H1 (cell line): Measurements from ENCODE around the gene CPZ. TPM values are rescaled to one million over a fixed set of nuclear protein-coding genes. Genes with fewer than 3 reads are reported as not detected.

ENCODE experiments used
- CTCF ChIA-PET: fragments of 300-600 bp; sonication (Branson Sonifier 250); formaldehyde crosslinking; loops from one replicate; lab custom pipeline; 2021; ENCODE audit not compliant: partially characterized antibody; lab: Charles Lee
- POLR2A ChIA-PET: fragments of 300-600 bp; sonication (Branson Sonifier 250); formaldehyde crosslinking; loops from one replicate; lab custom pipeline; 2021; ENCODE audit warnings: inconsistent platforms; ENCODE audit not compliant: partially characterized antibody; lab: Charles Lee
- DNase-seq, 2 experiments: peaks; one replicate each; pipeline versions ENCODE4 v3.0.0 to v3.0.0-alpha.2; 2010 to 2022; ENCODE audit warnings: low spot score in 2 of 2, low read depth in 1 of 2, mixed read lengths in 1 of 2
- FAIRE-seq: peaks from 2 replicates; lab custom pipeline; 2011; peaks lifted over from hg19 to GRCh38; lab: Jason Lieb, UNC
- H2AFZ ChIP-seq: 2 replicates; pipeline ENCODE4 v1.8.1; 2012; ENCODE audit warnings: low read length, inconsistent platforms
- H2AK5ac ChIP-seq: 2 replicates; pipeline ENCODE4 v1.6.1; 2013; ENCODE audit warnings: low read depth, low read length
- H2BK120ac ChIP-seq: replicated peaks from 2 replicates; pipeline ENCODE3; 2013; ENCODE audit warnings: low read depth, low read length, inconsistent platforms
- H2BK12ac ChIP-seq: 2 replicates; pipeline ENCODE4 v1.6.1; 2013; ENCODE audit warnings: low read depth, low read length
- H2BK15ac ChIP-seq: 2 replicates; pipeline ENCODE4 v1.6.1; 2013; ENCODE audit warnings: low read length
- H2BK20ac ChIP-seq: 2 replicates; pipeline ENCODE4 v1.6.1; 2013; ENCODE audit warnings: low read length
- H2BK5ac ChIP-seq: 2 replicates; pipeline ENCODE4 v1.6.1; 2013; ENCODE audit warnings: low read depth, low read length
- H3K14ac ChIP-seq: 2 replicates; pipeline ENCODE4 v1.6.1; 2013; ENCODE audit warnings: inconsistent platforms; ENCODE audit not compliant: insufficient read length
- H3K18ac ChIP-seq: 2 replicates; pipeline ENCODE4 v1.6.1; 2013; ENCODE audit warnings: low read length; ENCODE audit errors: extremely low read depth
- H3K23ac ChIP-seq: 2 replicates; pipeline ENCODE4 v1.6.1; 2013; ENCODE audit warnings: inconsistent platforms; ENCODE audit not compliant: insufficient read length
- H3K23me2 ChIP-seq: 2 replicates; pipeline ENCODE4 v1.6.1; 2013; ENCODE audit warnings: low read depth, low read length
- H3K27ac ChIP-seq: 2 replicates; pipeline ENCODE4 v1.6.1; 2011; ENCODE audit warnings: low read depth, low read length, inconsistent platforms
- H3K27me3 ChIP-seq, 4 experiments: replicated peaks in 1 of 4; 1 replicate in 1 of 4; 2 replicates in 3 of 4; pipeline versions ENCODE4 v1.6.1 to v1.8.1; 2011 to 2013; ENCODE audit warnings: low read length in 3 of 4, mild to moderate bottlenecking in 3 of 4, inconsistent platforms in 2 of 4, mixed read lengths in 2 of 4, moderate library complexity in 1 of 4; ENCODE audit not compliant: control insufficient read depth in 3 of 4, insufficient read depth in 3 of 4; ENCODE audit errors: extremely low read depth in 1 of 4
- H3K36me3 ChIP-seq, 4 experiments: 2 replicates each; pipeline versions ENCODE4 v1.6.1 to v1.8.1; 2011 to 2013; ENCODE audit warnings: mild to moderate bottlenecking in 4 of 4, low read length in 3 of 4, moderate library complexity in 2 of 4, control low read depth in 1 of 4, inconsistent platforms in 1 of 4; ENCODE audit not compliant: insufficient read depth in 4 of 4, control insufficient read depth in 2 of 4
- H3K4ac ChIP-seq: replicated peaks from 2 replicates; pipeline ENCODE3; 2013; ENCODE audit warnings: low read length, low read depth, mixed read lengths, inconsistent platforms; ENCODE audit not compliant: insufficient read length
- H3K4me1 ChIP-seq, 4 experiments: replicated peaks in 1 of 4; 1 replicate in 1 of 4; 2 replicates in 3 of 4; pipeline versions ENCODE4 v1.6.1 to v1.8.1; 2011 to 2013; ENCODE audit warnings: low read length in 3 of 4, inconsistent platforms in 2 of 4, mixed read lengths in 1 of 4; ENCODE audit not compliant: insufficient read depth in 4 of 4, control insufficient read depth in 3 of 4
- H3K4me2 ChIP-seq, 2 experiments: 2 replicates each; pipeline versions ENCODE4 v1.6.1 to v1.8.1; 2011 to 2013; ENCODE audit warnings: low read depth in 2 of 2, low read length in 2 of 2, control low read depth in 1 of 2, inconsistent platforms in 1 of 2, mild to moderate bottlenecking in 1 of 2; ENCODE audit not compliant: insufficient read depth in 1 of 2
- H3K4me3 ChIP-seq, 4 experiments: fragments of 200-600, 300-600 bp in 1 of 4; sonication (generic), shearing (Covaris generic), sonication (Bioruptor Twin) in 1 of 4; 2 replicates each; pipeline versions ENCODE4 v1.5.1 to v1.8.1; 2011 to 2016; ENCODE audit warnings: low read length in 4 of 4, low read depth in 3 of 4, control low read depth in 2 of 4, inconsistent platforms in 2 of 4, mild to moderate bottlenecking in 2 of 4, mixed read lengths in 1 of 4, moderate library complexity in 1 of 4; ENCODE audit not compliant: insufficient read depth in 2 of 4; ENCODE audit errors: extremely low read depth in 1 of 4
- H3K56ac ChIP-seq: replicated peaks from 2 replicates; pipeline ENCODE3; 2013; ENCODE audit warnings: low read depth, mild to moderate bottlenecking, mixed read lengths, low read length, inconsistent platforms; ENCODE audit not compliant: insufficient read length
- H3K79me1 ChIP-seq: 2 replicates; pipeline ENCODE4 v1.6.1; 2013; ENCODE audit warnings: low read depth, low read length, control low read depth
- H3K79me2 ChIP-seq, 2 experiments: 2 replicates each; pipeline versions ENCODE4 v1.6.1 to v1.8.1; 2012 to 2013; ENCODE audit warnings: low read length in 2 of 2, mild to moderate bottlenecking in 2 of 2, inconsistent platforms in 1 of 2; ENCODE audit not compliant: insufficient read depth in 2 of 2, control insufficient read depth in 1 of 2
- H3K9ac ChIP-seq, 4 experiments: replicated peaks in 1 of 4; 1 replicate in 1 of 4; 2 replicates in 3 of 4; pipeline versions ENCODE4 v1.6.1 to v1.8.1; 2011 to 2013; ENCODE audit warnings: low read depth in 3 of 4, low read length in 3 of 4, control low read depth in 2 of 4, mild to moderate bottlenecking in 2 of 4, moderate library complexity in 2 of 4, inconsistent platforms in 1 of 4; ENCODE audit errors: extremely low read depth in 1 of 4
- H3K9me3 ChIP-seq, 2 experiments: 2 replicates each; pipeline versions ENCODE4 v1.6.1 to v1.8.1; 2012 to 2013; ENCODE audit warnings: mild to moderate bottlenecking in 2 of 2, moderate library complexity in 2 of 2, control low read depth in 1 of 2, inconsistent platforms in 1 of 2, low read depth in 1 of 2, low read length in 1 of 2, mixed read lengths in 1 of 2; ENCODE audit not compliant: insufficient read depth in 2 of 2
- H4K20me1 ChIP-seq, 2 experiments: replicated peaks in 1 of 2; 2 replicates each; pipeline versions ENCODE3 to v1.8.1; 2011 to 2013; ENCODE audit warnings: inconsistent platforms in 2 of 2, low read length in 2 of 2, mild to moderate bottlenecking in 1 of 2; ENCODE audit not compliant: insufficient read depth in 2 of 2, control insufficient read depth in 1 of 2
- H4K5ac ChIP-seq: 2 replicates; pipeline ENCODE4 v1.6.1; 2013; ENCODE audit warnings: low read length, low read depth, mixed read lengths, inconsistent platforms; ENCODE audit not compliant: insufficient read length
- H4K8ac ChIP-seq: 2 replicates; pipeline ENCODE4 v1.8.0; 2013; ENCODE audit warnings: mild to moderate bottlenecking, moderate library complexity, low read length, inconsistent platforms; ENCODE audit not compliant: insufficient read depth; ENCODE audit errors: extremely low read depth
- H4K91ac ChIP-seq: replicated peaks from 2 replicates; pipeline ENCODE3; 2013; ENCODE audit warnings: low read length, mixed read lengths, inconsistent platforms; ENCODE audit not compliant: insufficient read length
- EP300 ChIP-seq, 2 experiments: IDR thresholded peaks; 1 replicate in 1 of 2; 2 replicates in 1 of 2; pipeline ENCODE4 v1.6.1; 2011 to 2012; ENCODE audit warnings: low read depth in 2 of 2, low read length in 2 of 2, mild to moderate bottlenecking in 2 of 2, borderline replicate concordance in 1 of 2, inconsistent platforms in 1 of 2, moderate library complexity in 1 of 2
- POLR2AphosphoS5 ChIP-seq: IDR thresholded peaks from 2 replicates; pipeline ENCODE4 v1.6.1; 2011; ENCODE audit warnings: low read depth, low read length
- WGBS, 2 experiments: shearing (Covaris generic) in 1 of 2; methylation state at CpG; one replicate each; pipeline versions ENCODE4 v1.1.6 to v1.1.7; 2013 to 2015; ENCODE audit warnings: low lambda C conversion rate in 2 of 2, mixed read lengths in 2 of 2, inconsistent platforms in 1 of 2, low coverage in 1 of 2, missing lambda C conversion rate in 1 of 2; ENCODE audit not compliant: insufficient replicate concordance in 2 of 2, insufficient coverage in 1 of 2, insufficient read length in 1 of 2; ENCODE audit errors: extremely low coverage in 1 of 2, missing lambda C conversion rate in 1 of 2; 5-methylcytosine and 5-hydroxymethylcytosine counted together
- polyA plus RNA-seq, 7 experiments: library from polyadenylated mRNA; depleted of rRNA in 3 of 7; stranded (reverse) in 5 of 7; unstranded in 2 of 7; fragments of >200 nt in 5 of 7; fragments of 200-250 nt in 2 of 7; gene quantifications; 1 replicate in 5 of 7; 2 replicates in 1 of 7; 4 replicates in 1 of 7; pipeline versions ENCODE4 v1.2.1 to v1.2.3, GENCODE V29; 2011 to 2013; ENCODE audit warnings: missing spikeins in 2 of 7, mixed read lengths in 2 of 7
- total RNA-seq: library from RNA; stranded (reverse); fragmentation: NEBNext Ultra II Directional; extraction: Animal tissue kit (Norgen Biotek cat#: 25700); gene quantifications from 2 replicates; pipeline ENCODE4 v1.2.1, GENCODE V29; 2021

Gene CPZ
- total and polyA plus RNA-seq, 2 of the 8 experiments (the other 6 are each of a cell fraction or from before 2014, with no cell fraction given): 28.8 to 40.7 TPM

GRCh38 chr4:8606476-8606875, 13.9 kb downstream of the CPZ start:
- Histone ChIP-seq H2BK12ac (no peak overlapping the region), H3K23me2 (peaks cover 6% of the 10 kb centered on the region; the same call in 1 of the 2 replicates), H3K4ac (no peak overlapping the region), H3K27ac (no peak overlapping the region), H3K79me2 (no peaks in the 10 kb centered on the region), H3K14ac (no peak overlapping the region), H3K4me2 (no peak overlapping the region), H3K4me1 (peaks cover 0 to 2% (median 0%) of the 10 kb centered on the region in 4 experiments; a peak in 1 of 7 replicates), H2BK5ac (no peak overlapping the region), H4K91ac (no peak overlapping the region), H2AK5ac (no peak overlapping the region), H2BK20ac (no peak overlapping the region), H3K9ac (no peak overlapping the region), H4K5ac (no peak overlapping the region), H4K20me1 (peaks cover 8 to 22% of the 10 kb centered on the region in 2 experiments), H3K23ac (no peak overlapping the region), H3K9me3 (no peaks in the 10 kb centered on the region), H2AFZ (no peak overlapping the region), H2BK15ac (no peak overlapping the region), H4K8ac (no peak overlapping the region), H3K36me3 (peaks cover 0 to 12% (median 3%) of the 10 kb centered on the region in 4 experiments; a peak in 4 of 8 replicates), H3K27me3 (no peaks in the 10 kb centered on the region; a peak in 1 of 7 replicates), H3K4me3 (no peak overlapping the region), H3K56ac (no peak overlapping the region), H2BK120ac (no peak overlapping the region), H3K18ac (no peak overlapping the region), H3K79me1 (no peaks in the 10 kb centered on the region)
- FAIRE-seq (no peak), DNase-seq (no peak)
- POLR2A ChIA-PET: interaction anchor here (0.6 to 1.7 kb wide), 3 partner anchors 9 to 14 kb away, joined by 3 to 4 read pairs (median 4); partner anchors contain the start of gene CPZ
- TF ChIP-seq EP300 (IDR thresholded peaks at IDR 0.05; ENCODE audit: borderline replicate concordance in 1 of 2, low read depth in 2 of 2, low read length in 2 of 2) (no peak), POLR2AphosphoS5 (0 out of 2 replicates have a peak, but pooled peaks have one; percentile 7)
- WGBS, 2 experiments: 95% methylated on average over 20 of the region's 26 CpGs; no CpG with 5 or more reads in 1 of the 2 experiments
- CTCF ChIA-PET: interaction anchor here (1.0 to 3.4 kb wide), 8 partner anchors 10 to 154 kb away, joined by 3 to 36 read pairs (median 6); partner anchors contain the start of gene CPZ
